Measurements from ENCODE around the gene CKAP2L. TPM values are rescaled to one million over a fixed set of nuclear protein-coding genes. Genes with fewer than 3 reads are reported as not detected.
A peak's percentile ranks its signal among the peaks of the same experiment; 100 is the strongest.

CKAP2L gene
- total RNA-seq, 1 donor = 0.21 TPM

DNA sequence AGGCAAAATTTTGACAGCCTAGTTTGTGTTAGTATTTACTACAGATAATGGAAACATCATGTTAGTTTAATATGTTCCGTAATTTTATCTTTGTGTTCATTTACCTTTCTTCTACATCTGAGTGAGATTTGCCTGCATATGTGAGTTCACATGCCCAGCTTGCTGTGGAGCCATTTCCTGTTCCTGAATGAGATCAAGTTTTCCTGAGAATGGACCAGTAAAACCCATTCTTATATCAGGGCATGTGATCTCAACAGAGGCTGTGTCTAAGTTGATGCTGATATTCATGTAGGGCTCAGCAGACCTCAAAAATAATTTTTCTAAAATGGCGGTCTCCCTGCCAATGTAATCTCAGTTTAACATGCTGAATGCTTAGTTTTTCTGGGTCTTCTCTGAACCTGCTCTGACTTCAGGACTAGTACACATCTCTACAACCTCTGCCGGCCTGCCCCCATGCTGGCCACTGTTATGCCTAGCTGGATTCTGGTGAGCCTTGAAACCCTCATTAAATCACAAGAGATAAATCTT, 18.8 kb upstream of the CKAP2L start:
- Histone ChIP-seq H3K4me3 (ENCODE audit: low read length) (no peak overlapping the region), H3K27me3 (ENCODE audit: insufficient read depth, low read length) (no peaks in the 10 kb centered on the region), H3K4me1 (ENCODE audit: insufficient read depth, low read length) (peaks cover 39% of the 10 kb centered on the region), H3K9me3 (ENCODE audit: low read depth, low read length) (no peaks in the 10 kb centered on the region)

DNA sequence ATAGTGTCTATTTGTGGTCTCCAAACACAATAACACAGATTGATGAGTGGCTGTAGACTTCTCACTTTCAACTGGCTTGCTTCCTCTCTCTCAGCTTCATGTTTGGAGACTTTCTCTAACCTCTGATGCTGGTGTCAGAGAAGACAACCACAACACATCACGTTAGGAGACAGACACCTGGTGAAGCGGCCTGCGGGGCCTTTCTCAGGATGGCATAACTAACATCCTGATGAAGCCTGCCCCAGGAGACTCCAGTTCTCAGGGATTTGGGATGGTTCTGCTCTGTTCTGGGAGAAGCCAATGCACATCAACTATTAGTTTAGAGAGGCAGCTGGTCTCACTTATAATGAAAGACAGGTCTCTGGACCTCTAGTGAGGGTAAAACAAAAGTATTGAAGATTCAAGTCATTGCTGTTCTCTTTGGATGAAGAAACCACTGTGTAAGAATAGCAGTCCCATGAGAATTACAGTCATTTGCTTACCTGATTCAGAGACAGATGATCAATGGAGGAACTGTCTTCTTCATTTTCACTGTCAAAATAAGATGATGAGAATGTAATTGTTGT, 17.9 kb upstream of the CKAP2L start:
- peaks cover 30% of the 10 kb centered on the region for H3K4me1 ChIP-seq (ENCODE audit: insufficient read depth, low read length)
- peaks cover 3% of the 10 kb centered on the region for H3K27me3 ChIP-seq (ENCODE audit: insufficient read depth, low read length)
- no peaks in the 10 kb centered on the region for H3K9me3 ChIP-seq (ENCODE audit: low read depth, low read length)
- H3K4me3 ChIP-seq (ENCODE audit: low read length) = no peak overlapping the region

DNA sequence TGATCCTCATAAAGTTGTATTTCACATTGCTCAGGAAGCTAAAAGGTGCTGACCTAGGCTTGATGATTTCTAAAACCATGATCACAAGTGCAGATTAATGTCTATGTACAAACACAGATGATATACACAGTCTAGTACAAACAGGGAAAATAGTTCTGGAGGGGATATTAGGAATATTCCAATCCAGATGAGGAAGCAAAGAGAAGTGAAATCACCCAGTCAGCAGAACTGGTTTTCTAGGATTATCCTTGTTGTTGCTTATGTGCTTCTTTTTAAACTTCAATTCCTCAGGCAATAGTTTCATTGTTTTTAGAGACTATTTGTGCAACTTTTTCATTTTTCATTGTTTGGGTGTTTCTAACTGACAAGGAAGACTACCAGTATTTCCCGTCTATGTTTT, 15.2 kb upstream of the CKAP2L start:
- Histone ChIP-seq H3K27me3 (ENCODE audit: insufficient read depth, low read length) (peaks cover 3% of the 10 kb centered on the region), H3K9me3 (ENCODE audit: low read depth, low read length) (no peaks in the 10 kb centered on the region), H3K4me1 (ENCODE audit: insufficient read depth, low read length) (peaks cover 15% of the 10 kb centered on the region), H3K4me3 (ENCODE audit: low read length) (no peak overlapping the region)

DNA sequence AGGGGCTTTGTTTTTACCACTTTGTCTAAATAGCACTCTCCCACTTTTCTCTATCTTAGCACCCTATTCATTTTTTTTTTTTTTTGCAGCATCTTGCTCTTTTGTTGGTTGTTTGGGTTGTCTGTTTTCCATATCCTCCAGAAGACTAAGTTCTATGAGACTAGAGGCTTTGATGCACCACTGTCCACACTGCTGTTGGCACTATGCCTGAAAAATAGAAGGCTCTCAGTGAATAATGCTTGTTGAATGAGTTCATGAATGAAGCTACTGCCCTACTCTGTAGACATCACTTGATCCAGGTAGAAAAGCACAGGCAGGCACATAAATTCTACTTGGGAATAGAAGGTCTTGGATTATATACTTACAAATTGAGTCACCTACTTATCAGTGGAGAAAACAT, 12.6 kb upstream of the CKAP2L start:
- Histone ChIP-seq H3K27me3 (ENCODE audit: insufficient read depth, low read length) (peaks cover 3% of the 10 kb centered on the region), H3K4me1 (ENCODE audit: insufficient read depth, low read length) (peaks cover 3% of the 10 kb centered on the region), H3K4me3 (ENCODE audit: low read length) (no peak overlapping the region), H3K9me3 (ENCODE audit: low read depth, low read length) (no peaks in the 10 kb centered on the region)

DNA sequence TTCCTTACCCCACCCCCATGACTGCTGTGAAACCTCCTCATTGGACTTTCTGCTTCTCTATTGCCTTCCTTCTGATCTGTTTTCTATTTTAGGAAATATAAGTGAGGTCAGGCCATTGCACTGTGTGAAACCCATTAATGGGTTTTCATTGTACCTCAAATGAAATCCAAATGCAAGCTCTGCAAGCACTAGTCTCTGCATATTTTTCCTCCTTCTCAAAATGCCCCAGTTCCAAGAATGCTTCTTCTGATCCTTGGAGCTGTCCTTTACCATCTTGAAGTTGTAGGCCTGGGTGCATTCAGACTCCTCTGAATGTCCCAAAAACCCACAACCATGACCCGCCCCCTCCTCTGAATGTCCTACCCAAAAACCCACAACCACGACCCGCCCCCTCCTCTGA, 11.7 kb upstream of the CKAP2L start:
- Histone ChIP-seq H3K9me3 (ENCODE audit: low read depth, low read length) (no peaks in the 10 kb centered on the region), H3K4me3 (ENCODE audit: low read length) (no peak overlapping the region), H3K4me1 (ENCODE audit: insufficient read depth, low read length) (peaks cover 7% of the 10 kb centered on the region), H3K27me3 (ENCODE audit: insufficient read depth, low read length) (peaks cover 3% of the 10 kb centered on the region)

DNA sequence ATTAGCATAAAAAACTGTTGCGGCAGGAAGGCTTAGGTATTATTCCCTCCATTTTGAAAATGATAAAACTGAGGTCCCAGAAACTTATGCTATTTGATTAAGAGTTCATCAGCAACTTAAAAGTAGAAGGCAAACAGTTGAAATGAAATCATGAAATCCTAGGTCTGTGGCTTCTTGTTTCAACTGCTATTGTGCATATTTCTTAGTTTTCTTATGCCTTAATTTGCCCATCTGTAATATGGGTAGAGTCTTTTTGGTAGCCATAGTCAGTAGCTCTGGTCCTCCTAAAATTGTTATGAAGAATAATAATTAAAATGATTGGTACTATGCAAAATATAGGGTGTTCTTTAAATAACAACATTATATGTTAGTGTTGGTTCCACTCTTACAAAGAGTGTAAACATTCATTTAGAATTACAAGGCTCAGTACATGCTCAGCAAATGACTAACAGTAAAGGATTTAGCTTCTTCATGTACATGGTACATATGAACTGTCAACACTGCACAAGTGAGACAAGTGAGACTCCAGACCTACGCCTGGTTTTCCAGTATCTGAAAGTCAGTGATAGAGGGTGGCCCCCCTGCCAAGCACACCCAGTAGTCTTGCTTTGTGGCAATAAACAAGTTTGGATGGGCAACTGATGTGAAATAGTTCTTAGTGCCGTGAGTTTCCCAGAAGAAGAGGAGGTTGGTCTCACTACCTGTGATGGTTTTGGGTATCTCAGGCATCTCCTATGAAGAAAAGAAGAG, 10.3 kb upstream of the CKAP2L start:
- Histone ChIP-seq H3K4me3 (ENCODE audit: low read length) (no peak overlapping the region), H3K4me1 (ENCODE audit: insufficient read depth, low read length) (peaks cover 7% of the 10 kb centered on the region), H3K27me3 (ENCODE audit: insufficient read depth, low read length) (peaks cover 3% of the 10 kb centered on the region), H3K9me3 (ENCODE audit: low read depth, low read length) (no peaks in the 10 kb centered on the region)

DNA sequence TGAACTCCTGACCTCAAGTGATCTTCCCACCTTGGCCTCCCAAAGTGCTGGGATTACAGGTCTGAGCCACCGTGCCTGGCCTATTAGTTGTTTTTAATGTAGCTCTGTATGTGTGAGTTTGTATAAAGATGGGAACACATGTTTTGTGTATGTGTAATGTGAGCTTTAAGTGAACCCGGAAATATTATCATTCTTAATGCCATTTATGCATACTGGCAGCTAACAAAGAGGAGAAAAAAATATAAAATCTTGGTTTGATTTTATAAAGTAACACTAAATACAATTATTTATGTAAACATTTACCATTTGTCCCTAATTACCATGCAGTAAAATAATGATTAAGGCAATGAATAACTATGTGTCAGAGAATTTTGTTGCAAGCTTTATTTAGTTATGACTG, 9.1 kb upstream of the CKAP2L start:
- no peaks in the 10 kb centered on the region for H3K9me3 ChIP-seq (ENCODE audit: low read depth, low read length)
- H3K27me3 ChIP-seq (ENCODE audit: insufficient read depth, low read length) = peaks cover 3% of the 10 kb centered on the region
- H3K4me1 ChIP-seq (ENCODE audit: insufficient read depth, low read length) = peaks cover 10% of the 10 kb centered on the region
- H3K4me3 ChIP-seq (ENCODE audit: low read length) = no peak overlapping the region

DNA sequence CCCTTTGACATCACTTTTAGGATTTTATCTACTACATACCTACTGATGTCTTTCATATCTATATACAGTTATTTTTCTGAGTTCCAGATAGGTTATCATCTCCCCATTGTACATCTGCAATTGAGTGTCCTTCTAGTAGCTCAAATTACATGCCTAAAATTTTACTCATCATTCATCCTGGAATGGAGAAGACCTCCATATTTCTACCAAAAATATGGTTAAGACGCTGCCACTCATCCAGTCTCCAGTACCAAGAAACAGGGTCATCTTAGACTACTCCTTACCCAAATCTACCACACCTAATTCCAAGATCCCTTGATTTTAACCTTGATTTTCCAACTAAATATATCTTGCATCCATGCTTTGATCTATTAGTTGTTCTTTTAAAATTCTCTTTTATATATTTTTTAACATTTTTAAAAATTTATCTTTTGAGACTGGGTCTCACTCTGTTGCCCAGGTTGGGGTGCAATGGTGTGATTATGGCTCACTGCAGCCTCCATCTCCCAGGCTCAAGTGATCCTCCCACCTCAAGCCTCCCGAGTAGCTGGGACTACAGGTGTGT, 8.6 kb upstream of the CKAP2L start:
- Histone ChIP-seq H3K4me1 (ENCODE audit: insufficient read depth, low read length) (peaks cover 14% of the 10 kb centered on the region), H3K4me3 (ENCODE audit: low read length) (no peak overlapping the region), H3K9me3 (ENCODE audit: low read depth, low read length) (no peaks in the 10 kb centered on the region)

DNA sequence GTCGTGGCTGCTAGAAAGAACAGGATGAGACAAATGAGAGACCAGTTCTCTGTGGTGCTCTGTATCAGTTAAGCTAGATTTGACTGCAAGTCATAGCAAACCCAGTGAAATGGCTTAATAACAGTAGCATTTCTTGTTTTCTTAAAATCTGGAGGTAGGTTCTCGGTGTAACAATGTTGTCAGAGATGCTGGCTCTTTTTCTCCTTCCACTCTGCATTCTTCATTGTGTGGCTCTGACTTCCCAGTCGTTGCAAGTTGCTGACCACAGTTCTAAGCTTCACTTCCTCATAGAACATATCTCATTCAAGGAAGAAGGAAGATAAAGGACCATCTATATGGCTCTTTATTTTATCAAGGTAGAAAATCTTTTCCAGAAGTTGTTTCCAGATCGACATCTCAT, 7.9 kb upstream of the CKAP2L start:
- H3K4me1 ChIP-seq (ENCODE audit: insufficient read depth, low read length) = peaks cover 20% of the 10 kb centered on the region
- peaks cover under 1% of the 10 kb centered on the region for H3K27me3 ChIP-seq (ENCODE audit: insufficient read depth, low read length)
- no peak overlapping the region for H3K4me3 ChIP-seq (ENCODE audit: low read length)
- H3K9me3 ChIP-seq (ENCODE audit: low read depth, low read length) = no peaks in the 10 kb centered on the region

More for the DNA sequence above, 8.6 kb upstream of the CKAP2L start:
- peaks cover 3% of the 10 kb centered on the region for H3K27me3 ChIP-seq (ENCODE audit: insufficient read depth, low read length)

DNA sequence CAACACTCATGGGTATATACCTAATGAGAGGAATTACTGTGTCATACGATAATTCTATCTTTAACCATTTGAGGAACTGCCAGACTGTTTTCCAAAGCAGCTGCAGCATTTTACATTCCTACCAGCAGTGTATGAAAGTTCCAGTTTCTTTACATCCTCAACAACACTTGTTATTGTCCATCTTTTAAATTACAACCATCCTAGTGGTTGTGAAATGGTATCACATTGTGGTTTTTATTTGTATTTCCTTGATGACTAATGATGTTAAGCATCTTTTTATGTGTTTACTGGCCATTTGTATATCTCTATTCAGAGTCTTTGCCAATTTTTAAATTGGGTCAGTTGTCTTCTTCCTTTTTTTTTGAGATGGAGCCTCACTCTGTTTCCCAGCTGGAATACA, 4.0 kb upstream of the CKAP2L start:
- Histone ChIP-seq H3K4me1 (ENCODE audit: insufficient read depth, low read length) (peaks cover 36% of the 10 kb centered on the region), H3K9me3 (ENCODE audit: low read depth, low read length) (no peaks in the 10 kb centered on the region), H3K4me3 (ENCODE audit: low read length) (no peak overlapping the region), H3K27me3 (ENCODE audit: insufficient read depth, low read length) (no peaks in the 10 kb centered on the region)

DNA sequence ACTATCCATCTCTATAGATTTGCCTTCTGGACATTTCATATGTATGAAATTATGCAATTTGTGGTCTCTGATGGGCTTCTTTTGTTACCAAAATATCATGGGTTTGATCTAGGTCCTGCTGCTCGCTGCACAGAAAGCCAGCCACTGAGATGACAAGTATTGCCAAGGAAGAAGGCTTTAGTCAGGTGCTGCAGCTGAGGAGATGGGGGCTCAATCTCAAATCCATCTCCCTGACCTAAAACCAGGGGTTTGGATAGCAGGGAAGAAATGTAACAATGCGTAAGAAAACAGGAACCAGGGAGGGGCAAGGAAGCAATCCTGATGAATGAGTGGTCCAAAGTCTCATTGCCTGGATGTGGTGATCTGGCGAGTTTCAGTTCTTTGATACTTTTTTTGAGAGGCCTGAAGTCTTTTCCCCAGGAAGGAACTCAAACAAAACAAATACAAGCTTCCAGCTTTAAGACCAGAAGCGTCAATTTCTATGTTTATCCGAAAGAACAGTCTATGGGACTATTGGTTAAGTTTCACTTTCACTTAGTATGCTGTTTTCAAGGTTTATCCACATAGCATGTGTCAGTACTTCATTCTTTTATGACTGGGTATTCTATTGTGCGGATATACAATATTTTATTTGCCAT, 3.4 kb upstream of the CKAP2L start:
- peaks cover 42% of the 10 kb centered on the region for H3K4me1 ChIP-seq (ENCODE audit: insufficient read depth, low read length)
- H3K9me3 ChIP-seq (ENCODE audit: low read depth, low read length) = no peaks in the 10 kb centered on the region
- no peaks in the 10 kb centered on the region for H3K27me3 ChIP-seq (ENCODE audit: insufficient read depth, low read length)
- peak overlapping the region; percentile 26 for H3K4me3 ChIP-seq (ENCODE audit: low read length)

DNA sequence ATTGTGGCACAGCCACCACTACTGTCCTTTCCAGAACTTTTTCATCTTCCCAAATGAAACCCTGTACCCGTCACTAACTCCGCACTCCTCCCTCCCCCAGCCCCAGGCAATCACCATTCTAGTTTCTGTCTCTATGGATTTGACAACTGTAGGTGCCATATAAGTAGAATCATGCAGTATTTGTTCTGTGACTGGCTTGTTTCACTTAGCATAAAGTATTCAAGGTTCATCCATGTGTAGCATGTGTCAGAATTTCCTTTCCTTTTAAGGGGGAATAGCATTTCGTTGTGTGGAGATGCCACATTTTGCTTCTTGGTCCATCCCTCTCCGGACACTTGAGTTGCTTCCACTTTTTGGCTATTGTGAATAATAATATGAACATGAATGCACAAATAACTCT, 842 bp upstream of the CKAP2L start:
- Histone ChIP-seq H3K27me3 (ENCODE audit: insufficient read depth, low read length) (no peaks in the 10 kb centered on the region), H3K4me1 (ENCODE audit: insufficient read depth, low read length) (peaks cover 38% of the 10 kb centered on the region), H3K9me3 (ENCODE audit: low read depth, low read length) (no peaks in the 10 kb centered on the region), H3K4me3 (ENCODE audit: low read length) (peak overlapping the region; percentile 63)

DNA sequence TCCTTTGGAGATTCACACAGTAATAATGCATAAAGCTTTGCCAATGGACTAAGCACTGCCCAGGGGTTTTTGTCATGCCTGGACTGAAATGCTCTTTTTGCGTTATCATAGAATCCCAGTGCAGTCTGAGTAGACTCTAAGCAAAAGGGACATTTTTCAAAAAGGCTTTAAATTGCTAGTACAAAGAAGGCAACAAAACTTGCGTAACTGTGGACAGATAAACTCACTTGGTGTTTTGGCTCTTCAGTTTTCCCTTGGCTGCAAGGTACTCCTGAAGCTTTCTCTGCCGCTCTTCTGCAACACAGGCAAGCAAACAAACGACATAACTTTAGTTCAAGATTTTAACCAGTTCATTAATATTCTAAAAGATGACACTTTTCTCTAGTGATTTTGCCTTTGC, 2.1 kb downstream of the CKAP2L start:
- Histone ChIP-seq H3K27me3 (ENCODE audit: insufficient read depth, low read length) (no peaks in the 10 kb centered on the region), H3K9me3 (ENCODE audit: low read depth, low read length) (no peaks in the 10 kb centered on the region), H3K4me3 (ENCODE audit: low read length) (no peak overlapping the region), H3K4me1 (ENCODE audit: insufficient read depth, low read length) (peaks cover 29% of the 10 kb centered on the region)

DNA sequence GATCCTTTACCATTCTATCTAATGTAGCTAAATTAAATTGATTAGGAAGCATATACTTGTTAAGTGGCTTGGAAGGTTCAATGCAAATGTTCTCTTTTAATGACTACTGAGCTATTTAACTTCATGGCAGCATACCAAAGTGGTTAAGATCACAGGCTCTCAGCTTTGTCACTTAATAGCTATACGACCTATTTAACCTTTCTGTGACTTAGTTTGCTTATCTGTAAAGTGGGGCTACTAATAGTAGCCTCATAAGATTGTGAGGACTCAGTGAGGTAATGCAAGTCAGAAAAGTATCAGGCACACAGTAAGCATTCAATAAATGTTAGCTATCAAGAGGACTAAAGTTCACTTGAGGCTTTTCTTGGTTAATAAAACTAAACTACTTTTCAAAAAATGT, 4.3 kb downstream of the CKAP2L start:
- H3K9me3 ChIP-seq (ENCODE audit: low read depth, low read length) = no peaks in the 10 kb centered on the region
- H3K4me3 ChIP-seq (ENCODE audit: low read length) = no peak overlapping the region
- no peaks in the 10 kb centered on the region for H3K27me3 ChIP-seq (ENCODE audit: insufficient read depth, low read length)
- H3K4me1 ChIP-seq (ENCODE audit: insufficient read depth, low read length) = peaks cover 30% of the 10 kb centered on the region

DNA sequence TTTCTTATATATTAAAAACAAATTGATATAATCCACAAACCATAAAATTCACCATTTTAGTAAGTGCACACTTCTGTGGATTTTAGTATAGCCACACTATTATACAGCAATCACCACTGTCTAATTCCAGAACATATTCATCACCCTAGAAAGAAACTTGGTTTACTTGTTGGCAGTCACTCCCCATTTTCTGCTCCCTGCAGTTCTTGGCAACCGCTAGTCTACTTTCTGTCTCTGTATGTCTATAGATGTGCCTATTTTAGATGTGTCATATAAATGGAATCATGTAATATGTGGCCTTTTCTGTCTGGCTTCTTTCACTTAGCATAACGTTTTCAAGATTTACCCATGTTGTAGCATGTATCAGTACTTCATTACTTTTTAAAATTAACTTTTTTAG, 5.7 kb downstream of the CKAP2L start:
- Histone ChIP-seq H3K4me3 (ENCODE audit: low read length) (no peak overlapping the region), H3K4me1 (ENCODE audit: insufficient read depth, low read length) (peaks cover 33% of the 10 kb centered on the region)

More for the DNA sequence above, 5.7 kb downstream of the CKAP2L start:
- Histone ChIP-seq H3K27me3 (ENCODE audit: insufficient read depth, low read length) (no peaks in the 10 kb centered on the region), H3K9me3 (ENCODE audit: low read depth, low read length) (no peaks in the 10 kb centered on the region)
